GM21825 (cell line): ENCODE data around the gene MBL2.

Experiments used
- ATAC-seq: cut with Tn5 transposase; IDR thresholded peaks from one replicate; pipeline ENCODE4 v1.9.1; 2021; ENCODE audit warnings: mild to moderate bottlenecking, moderate library complexity; ENCODE audit not compliant: unreplicated experiment

The MBL2 gene

GRCh38 chr10:52740913-52741675, 31.5 kb downstream of the MBL2 start:
- no peak for ATAC-seq

DNA sequence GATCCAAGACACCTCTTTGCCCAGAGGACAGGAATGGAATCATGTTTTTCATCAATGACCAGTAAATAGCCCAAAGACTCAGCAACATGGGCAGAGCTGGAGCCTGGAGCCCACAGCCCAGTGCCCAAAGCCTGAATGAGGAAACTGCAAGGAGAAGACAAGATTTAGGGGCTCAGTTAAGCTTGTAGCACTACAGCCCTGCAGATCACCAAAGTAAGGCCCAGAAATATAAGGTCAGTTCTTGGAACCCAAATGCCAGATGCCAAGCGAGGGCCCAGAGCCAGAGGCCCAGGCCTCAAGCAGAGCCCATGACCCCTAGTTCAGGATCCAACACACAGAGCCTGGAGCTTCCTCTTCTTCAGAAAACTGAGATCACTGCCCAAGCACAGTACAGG, 32.4 kb downstream of the MBL2 start:
- ATAC-seq = no peak

- no peak for ATAC-seq
These were observed 33.0 kb downstream of the MBL2 start for GRCh38 chr10:52739380-52740154.

- ATAC-seq = no peak
These were observed 33.6 kb downstream of the MBL2 start for GRCh38 chr10:52738951-52739350.

- no peak for ATAC-seq
These were observed 43.1 kb downstream of the MBL2 start for GRCh38 chr10:52729271-52730104.

- no peak for ATAC-seq
These were observed 52.6 kb downstream of the MBL2 start for GRCh38 chr10:52720018-52720417.
